ENCODE results near the gene RIPPLY1.

GRCh38 chrX:106927700-106928099, 24.6 kb upstream of the RIPPLY1 start:
- TF ChIP-seq POU6F1 (CRISPR knock-in tag; IDR thresholded peaks at IDR 0.05; ENCODE audit: borderline replicate concordance, low read depth) (no peak), ZFP3 (CRISPR knock-in tag; IDR thresholded peaks at IDR 0.05) (no peak), SNAI2 (CRISPR knock-in tag; IDR thresholded peaks at IDR 0.05) (no peak), RARB (CRISPR knock-in tag; IDR thresholded peaks at IDR 0.05) (no peak), BACH2 (CRISPR knock-in tag; IDR thresholded peaks at IDR 0.05; ENCODE audit: borderline replicate concordance) (no peak), OSR1 (CRISPR knock-in tag; IDR thresholded peaks at IDR 0.05) (no peak), CSDC2 (CRISPR knock-in tag; IDR thresholded peaks at IDR 0.05) (no peak)
- TF ChIP-seq, protein P1, sequence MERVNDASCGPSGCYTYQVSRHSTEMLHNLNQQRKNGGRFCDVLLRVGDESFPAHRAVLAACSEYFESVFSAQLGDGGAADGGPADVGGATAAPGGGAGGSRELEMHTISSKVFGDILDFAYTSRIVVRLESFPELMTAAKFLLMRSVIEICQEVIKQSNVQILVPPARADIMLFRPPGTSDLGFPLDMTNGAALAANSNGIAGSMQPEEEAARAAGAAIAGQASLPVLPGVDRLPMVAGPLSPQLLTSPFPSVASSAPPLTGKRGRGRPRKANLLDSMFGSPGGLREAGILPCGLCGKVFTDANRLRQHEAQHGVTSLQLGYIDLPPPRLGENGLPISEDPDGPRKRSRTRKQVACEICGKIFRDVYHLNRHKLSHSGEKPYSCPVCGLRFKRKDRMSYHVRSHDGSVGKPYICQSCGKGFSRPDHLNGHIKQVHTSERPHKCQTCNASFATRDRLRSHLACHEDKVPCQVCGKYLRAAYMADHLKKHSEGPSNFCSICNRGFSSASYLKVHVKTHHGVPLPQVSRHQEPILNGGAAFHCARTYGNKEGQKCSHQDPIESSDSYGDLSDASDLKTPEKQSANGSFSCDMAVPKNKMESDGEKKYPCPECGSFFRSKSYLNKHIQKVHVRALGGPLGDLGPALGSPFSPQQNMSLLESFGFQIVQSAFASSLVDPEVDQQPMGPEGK (CRISPR knock-in tag; IDR thresholded peaks at IDR 0.05; ENCODE audit: borderline replicate concordance) = no peak
- TF ChIP-seq, protein P2, sequence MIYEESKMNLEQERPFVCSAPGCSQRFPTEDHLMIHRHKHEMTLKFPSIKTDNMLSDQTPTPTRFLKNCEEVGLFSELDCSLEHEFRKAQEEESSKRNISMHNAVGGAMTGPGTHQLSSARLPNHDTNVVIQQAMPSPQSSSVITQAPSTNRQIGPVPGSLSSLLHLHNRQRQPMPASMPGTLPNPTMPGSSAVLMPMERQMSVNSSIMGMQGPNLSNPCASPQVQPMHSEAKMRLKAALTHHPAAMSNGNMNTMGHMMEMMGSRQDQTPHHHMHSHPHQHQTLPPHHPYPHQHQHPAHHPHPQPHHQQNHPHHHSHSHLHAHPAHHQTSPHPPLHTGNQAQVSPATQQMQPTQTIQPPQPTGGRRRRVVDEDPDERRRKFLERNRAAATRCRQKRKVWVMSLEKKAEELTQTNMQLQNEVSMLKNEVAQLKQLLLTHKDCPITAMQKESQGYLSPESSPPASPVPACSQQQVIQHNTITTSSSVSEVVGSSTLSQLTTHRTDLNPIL (CRISPR knock-in tag; IDR thresholded peaks at IDR 0.05; ENCODE audit: low read depth) = no peak
